ENCODE results near the gene PCGF5. TPM values are rescaled to one million over a fixed set of nuclear protein-coding genes. Genes with fewer than 3 reads are reported as not detected.
"Not testable (repeated sequence)": the region's sequence is repeated elsewhere in the genome, so short reads cannot be mapped to it uniquely, and the experiment has no call there.

Gene PCGF5
- total and polyA plus RNA-seq, 2 of the 8 experiments (the other 6 are each of a cell fraction or from before 2014, with no cell fraction given): 5.8 to 8.4 TPM

DNA sequence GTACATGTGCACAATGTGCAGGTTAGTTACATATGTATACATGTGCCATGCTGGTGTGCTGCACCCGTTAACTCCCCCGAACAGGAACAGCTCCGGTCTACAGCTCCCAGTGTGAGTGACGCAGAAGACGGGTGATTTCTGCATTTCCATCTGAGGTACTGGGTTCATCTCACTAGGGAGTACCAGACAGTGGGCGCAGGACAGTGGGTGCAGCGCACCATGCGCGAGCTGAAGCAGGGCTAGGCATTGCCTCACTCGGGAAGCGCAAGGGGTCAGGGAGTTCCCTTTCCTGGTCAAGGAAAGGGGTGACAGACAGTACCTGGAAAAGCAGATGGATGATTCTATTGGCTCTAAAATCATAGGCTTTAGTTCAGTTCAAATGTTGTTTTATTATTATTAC is 32.5 kb upstream of the PCGF5 start:
- H2BK120ac ChIP-seq (replicated peaks; ENCODE audit: low read depth, low read length); H3K4ac ChIP-seq (replicated peaks; ENCODE audit: insufficient read length, low read depth, low read length); POLR2A ChIA-PET (ENCODE audit: partially characterized antibody): not testable (repeated sequence)

More for the DNA sequence above, 32.5 kb upstream of the PCGF5 start:
- H3K4me2 ChIP-seq (ENCODE audit: insufficient read depth in 1 of 2, low read depth in 2 of 2, low read length in 2 of 2); FAIRE-seq; H4K91ac ChIP-seq (replicated peaks; ENCODE audit: insufficient read length, low read length); H3K14ac ChIP-seq (ENCODE audit: insufficient read length); H2BK15ac ChIP-seq (ENCODE audit: low read length); H3K9ac ChIP-seq (replicated peaks in 1 of 4; ENCODE audit: extremely low read depth in 1 of 4, low read depth in 3 of 4, low read length in 3 of 4); H3K27me3 ChIP-seq (replicated peaks in 1 of 4; ENCODE audit: control insufficient read depth in 3 of 4, extremely low read depth in 1 of 4, insufficient read depth in 3 of 4, low read length in 3 of 4); H2AFZ ChIP-seq (ENCODE audit: low read length); H3K9me3 ChIP-seq (ENCODE audit: insufficient read depth in 2 of 2, low read depth in 1 of 2, low read length in 1 of 2); H2BK5ac ChIP-seq (ENCODE audit: low read depth, low read length); CTCF ChIA-PET (ENCODE audit: partially characterized antibody); H4K5ac ChIP-seq (ENCODE audit: insufficient read length, low read depth, low read length); H2BK12ac ChIP-seq (ENCODE audit: low read depth, low read length); H4K8ac ChIP-seq (ENCODE audit: extremely low read depth, insufficient read depth, low read length); DNase-seq (ENCODE audit: low read depth in 1 of 2, low spot score in 2 of 2); H4K20me1 ChIP-seq (replicated peaks in 1 of 2; ENCODE audit: control insufficient read depth in 1 of 2, insufficient read depth in 2 of 2, low read length in 2 of 2); H2BK20ac ChIP-seq (ENCODE audit: low read length); H2AK5ac ChIP-seq (ENCODE audit: low read depth, low read length); H3K18ac ChIP-seq (ENCODE audit: extremely low read depth, low read length); H3K4me1 ChIP-seq (replicated peaks in 1 of 4; ENCODE audit: control insufficient read depth in 3 of 4, insufficient read depth in 4 of 4, low read length in 3 of 4); H3K23me2 ChIP-seq (ENCODE audit: low read depth, low read length); H3K79me2 ChIP-seq (ENCODE audit: control insufficient read depth in 1 of 2, insufficient read depth in 2 of 2, low read length in 2 of 2); H3K23ac ChIP-seq (ENCODE audit: insufficient read length); H3K56ac ChIP-seq (replicated peaks; ENCODE audit: insufficient read length, low read depth, low read length); H3K79me1 ChIP-seq (ENCODE audit: low read depth, low read length); H3K36me3 ChIP-seq (ENCODE audit: control insufficient read depth in 2 of 4, insufficient read depth in 4 of 4, low read length in 3 of 4); H3K27ac ChIP-seq (ENCODE audit: low read depth, low read length); H3K4me3 ChIP-seq (ENCODE audit: extremely low read depth in 1 of 4, insufficient read depth in 2 of 4, low read depth in 3 of 4, low read length in 4 of 4): not testable (repeated sequence)
- 88% methylated on average over 11 of the region's 11 CpGs; no CpG with 5 or more reads in 1 of the 2 experiments for WGBS, 2 experiments (ENCODE audit: extremely low coverage in 1 of 2, insufficient coverage in 1 of 2, insufficient read length in 1 of 2, insufficient replicate concordance in 2 of 2, low coverage in 1 of 2, low lambda C conversion rate in 2 of 2, missing lambda C conversion rate in 1 of 2)
